Naive thymus-derived CD4-positive, alpha-beta T cell (primary cell): ENCODE measurements around the gene LPP. TPM values are rescaled to one million over a fixed set of nuclear protein-coding genes. Genes with fewer than 3 reads are reported as not detected.

Source experiments
- ATAC-seq: fragments of 150-1000 bp; cut with Tn5 transposase; 2 replicates; pipeline ENCODE4 v1.10.0; 2021; ENCODE audit warnings: mild to moderate bottlenecking, moderate library complexity
- CTCF ChIA-PET: fragments of 350-600 bp; sonication (Branson Sonifier 250); formaldehyde crosslinking; loops from one replicate; lab custom pipeline; 2021; ENCODE audit warnings: antibody characterized with exemption; lab: Charles Lee
- POLR2A ChIA-PET: fragments of 350-600 bp; sonication (Branson Sonifier 250); formaldehyde crosslinking; loops from one replicate; lab custom pipeline; 2021; ENCODE audit warnings: antibody characterized with exemption, inconsistent platforms; lab: Charles Lee
- DNase-seq, 9 donors: peaks; one replicate each; pipeline versions ENCODE4 v3.0.0 to v3.0.0-alpha.2; 2020 to 2022; ENCODE audit warnings: mixed read lengths in 1 of 9
- H3K27ac ChIP-seq: one replicate; pipeline ENCODE4 v1.7.0; 2013; ENCODE audit warnings: mild to moderate bottlenecking, low read depth, low read length, moderate library complexity
- H3K27me3 ChIP-seq, 2 donors: one replicate each; pipeline ENCODE4 v1.7.0; 2013; ENCODE audit warnings: low read length in 2 of 2, mild to moderate bottlenecking in 2 of 2, moderate library complexity in 2 of 2; ENCODE audit not compliant: control insufficient read depth in 2 of 2, insufficient read depth in 2 of 2
- H3K36me3 ChIP-seq, 3 experiments: 1 replicate in 2 of 3; 2 replicates in 1 of 3; pipeline ENCODE4 v1.7.0; 2013; ENCODE audit warnings: low read length in 3 of 3, mild to moderate bottlenecking in 3 of 3, moderate library complexity in 1 of 3; ENCODE audit not compliant: insufficient read depth in 3 of 3, control insufficient read depth in 2 of 3
- H3K4me1 ChIP-seq, 2 donors: one replicate each; pipeline ENCODE4 v1.7.0; 2013; ENCODE audit warnings: low read length in 2 of 2, mild to moderate bottlenecking in 2 of 2, moderate library complexity in 1 of 2; ENCODE audit not compliant: control insufficient read depth in 2 of 2, insufficient read depth in 2 of 2
- H3K4me3 ChIP-seq: 2 replicates; pipeline ENCODE4 v1.7.0; 2013; ENCODE audit warnings: mild to moderate bottlenecking, low read length
- H3K9me3 ChIP-seq, 3 experiments: 1 replicate in 2 of 3; 2 replicates in 1 of 3; pipeline ENCODE4 v1.7.0; 2013; ENCODE audit warnings: low read length in 3 of 3; ENCODE audit not compliant: control insufficient read depth in 2 of 3
- H3K27ac Mint-ChIP-seq, 9 donors: one replicate each; pipeline ENCODE4 v1.8.0; 2020 to 2022; ENCODE audit warnings: mixed read lengths in 9 of 9, mild to moderate bottlenecking in 8 of 9, moderate library complexity in 5 of 9, inconsistent platforms in 2 of 9
- H3K27me3 Mint-ChIP-seq, 5 donors: one replicate each; pipeline ENCODE4 v1.8.0; 2021 to 2022; ENCODE audit warnings: mixed read lengths in 5 of 5, mild to moderate bottlenecking in 1 of 5
- H3K36me3 Mint-ChIP-seq, 5 donors: one replicate each; pipeline ENCODE4 v1.8.0; 2020 to 2022; ENCODE audit warnings: mixed read lengths in 5 of 5, mild to moderate bottlenecking in 3 of 5, inconsistent platforms in 1 of 5
- H3K4me1 Mint-ChIP-seq, 7 donors: one replicate each; pipeline ENCODE4 v1.8.0; 2020 to 2022; ENCODE audit warnings: mixed read lengths in 7 of 7, mild to moderate bottlenecking in 3 of 7, inconsistent platforms in 1 of 7
- H3K4me3 Mint-ChIP-seq, 10 donors: one replicate each; pipeline ENCODE4 v1.8.0; 2020 to 2022; ENCODE audit warnings: mild to moderate bottlenecking in 10 of 10, mixed read lengths in 10 of 10, moderate library complexity in 6 of 10, inconsistent platforms in 2 of 10
- H3K9me3 Mint-ChIP-seq, 11 donors: one replicate each; pipeline ENCODE4 v1.8.0; 2020 to 2022; ENCODE audit warnings: mixed read lengths in 11 of 11, mild to moderate bottlenecking in 4 of 11, inconsistent platforms in 1 of 11, moderate library complexity in 1 of 11
- intact Hi-C, 2 donors: fragments of 100-400 bp; cut with micrococcal nuclease; formaldehyde crosslinking; loops; one replicate each; pipeline ENCODE4 v1.15.1; 2023
- polyA plus RNA-seq, 2 donors: library from polyadenylated mRNA; unstranded; fragments of 300-500 nt; fragmentation: Illumina TruSeq; gene quantifications; one replicate each; pipeline ENCODE4 v1.2.3, GENCODE V29; 2021
- total RNA-seq, 6 experiments: library from RNA in 5 of 6; stranded (reverse) in 5 of 6; gene quantifications; 1 replicate in 5 of 6; 2 replicates in 1 of 6; pipeline ENCODE4 v1.2.3 and lab custom pipeline; 2021 to 2026

The LPP gene
- total and polyA plus RNA-seq, 7 experiments from 2014 or later: 10.3 to 95.2 (median 19.5) TPM

GRCh38 chr3:188516515-188516914 lies 362.6 kb downstream of the LPP start:
- H3K9me3 ChIP-seq: no peaks in the 10 kb centered on the region
- Mint-ChIP-seq H3K9me3 (peaks cover 0 to 3% (median 0%) of the 10 kb centered on the region in 11 donors), H3K27ac (no peak overlapping the region), H3K27me3 (no peaks in the 10 kb centered on the region), H3K36me3 (peaks cover 0 to 16% (median 6%) of the 10 kb centered on the region in 5 donors), H3K4me3 (no peak overlapping the region), H3K4me1 (peaks cover 0 to 3% (median 0%) of the 10 kb centered on the region in 7 donors)
- H3K27ac ChIP-seq: no peak overlapping the region
- DNase-seq (no peak), ATAC-seq (no peak)
- ChIA-PET POLR2A (no interaction called here), CTCF (interaction anchor here (0.6 kb wide), 1 partner anchor 37 kb away, joined by 3 read pairs; no protein-coding TSS in a partner anchor)
- H3K27me3 ChIP-seq: no peaks in the 10 kb centered on the region
- no peaks in the 10 kb centered on the region for H3K36me3 ChIP-seq
- no peak overlapping the region for H3K4me3 ChIP-seq
- intact Hi-C loops: no loop called here
- no peaks in the 10 kb centered on the region for H3K4me1 ChIP-seq

- Histone ChIP-seq H3K4me3 (no peak overlapping the region), H3K4me1 (no peaks in the 10 kb centered on the region), H3K9me3 (no peaks in the 10 kb centered on the region), H3K36me3 (no peaks in the 10 kb centered on the region), H3K27me3 (no peaks in the 10 kb centered on the region), H3K27ac (no peak overlapping the region)
- ATAC-seq: no peak
- ChIA-PET CTCF (no interaction called here), POLR2A (no interaction called here)
- Mint-ChIP-seq H3K9me3 (peaks cover 0 to 3% (median 0%) of the 10 kb centered on the region in 11 donors), H3K36me3 (peaks cover 0 to 13% (median 3%) of the 10 kb centered on the region in 5 donors), H3K27ac (no peak overlapping the region), H3K27me3 (no peaks in the 10 kb centered on the region), H3K4me3 (no peak overlapping the region), H3K4me1 (peaks cover 0 to 4% (median 0%) of the 10 kb centered on the region in 7 donors)
- intact Hi-C loops: no loop called here
- no peak for DNase-seq
Observed at GRCh38 chr3:188518416-188518815, 364.5 kb downstream of the LPP start.

GRCh38 chr3:188518835-188519452 lies 365.0 kb downstream of the LPP start:
- Mint-ChIP-seq H3K36me3 (peaks cover 1 to 13% (median 6%) of the 10 kb centered on the region in 5 donors), H3K4me1 (peaks cover 0 to 4% (median 0%) of the 10 kb centered on the region in 7 donors), H3K4me3 (no peak overlapping the region), H3K9me3 (peaks cover 0 to 2% (median 0%) of the 10 kb centered on the region in 11 donors), H3K27me3 (no peaks in the 10 kb centered on the region), H3K27ac (no peak overlapping the region)
- intact Hi-C loops: no loop called here
- Histone ChIP-seq H3K9me3 (no peaks in the 10 kb centered on the region), H3K27me3 (no peaks in the 10 kb centered on the region), H3K36me3 (no peaks in the 10 kb centered on the region), H3K4me3 (no peak overlapping the region), H3K4me1 (no peaks in the 10 kb centered on the region), H3K27ac (no peak overlapping the region)
- ChIA-PET POLR2A (no interaction called here), CTCF (no interaction called here)
- ATAC-seq: no peak
- no peak for DNase-seq

- no peaks in the 10 kb centered on the region for H3K27me3 Mint-ChIP-seq
- no peak overlapping the region for H3K27ac Mint-ChIP-seq
- ChIA-PET POLR2A (no interaction called here), CTCF (no interaction called here)
- intact Hi-C loops: no loop called here
- H3K4me3 Mint-ChIP-seq: no peak overlapping the region
- H3K9me3 Mint-ChIP-seq: no peaks in the 10 kb centered on the region
- peaks cover 4 to 26% (median 19%) of the 10 kb centered on the region in 5 donors for H3K36me3 Mint-ChIP-seq
- H3K27me3 ChIP-seq: no peaks in the 10 kb centered on the region
- ATAC-seq (no peak), DNase-seq (no peak)
- H3K36me3 ChIP-seq: no peaks in the 10 kb centered on the region
- H3K4me3 ChIP-seq: no peak overlapping the region
- H3K4me1 Mint-ChIP-seq: peaks cover 0 to 1% (median 0%) of the 10 kb centered on the region in 7 donors
- no peak overlapping the region for H3K27ac ChIP-seq
- H3K4me1 ChIP-seq: no peaks in the 10 kb centered on the region
- H3K9me3 ChIP-seq: no peaks in the 10 kb centered on the region
Observed at GRCh38 chr3:188520466-188520865, 366.5 kb downstream of the LPP start.

DNA sequence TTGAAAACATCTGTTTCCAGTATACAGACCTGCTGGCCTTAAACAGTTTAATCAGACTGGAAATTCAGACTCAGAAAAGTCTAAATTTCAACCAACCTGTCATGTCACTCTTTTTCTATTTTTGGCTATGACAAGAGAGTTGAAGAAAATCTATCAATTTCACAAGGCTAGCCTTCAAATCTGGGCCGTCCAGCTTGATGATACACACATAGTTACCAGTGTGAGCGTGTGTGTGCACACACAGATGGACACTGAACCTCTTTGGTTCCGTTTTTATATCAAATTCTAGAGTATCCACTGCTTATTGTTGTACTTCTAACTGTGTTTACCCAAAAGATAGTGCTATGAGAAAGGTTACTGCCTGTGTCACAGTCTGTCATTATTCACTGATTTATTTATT lies 368.2 kb downstream of the LPP start:
- H3K4me1 ChIP-seq: no peaks in the 10 kb centered on the region
- Mint-ChIP-seq H3K36me3 (peaks cover 11 to 37% (median 31%) of the 10 kb centered on the region in 5 donors), H3K4me3 (no peak overlapping the region), H3K27me3 (no peaks in the 10 kb centered on the region), H3K9me3 (no peaks in the 10 kb centered on the region), H3K27ac (no peak overlapping the region), H3K4me1 (peaks cover 0 to 1% (median 0%) of the 10 kb centered on the region in 7 donors)
- no peak overlapping the region for H3K4me3 ChIP-seq
- ChIA-PET CTCF (no interaction called here), POLR2A (interaction anchor here (0.7 kb wide), 1 partner anchor 1579 kb away, joined by 4 read pairs; no protein-coding TSS in a partner anchor)
- no peak overlapping the region for H3K27ac ChIP-seq
- intact Hi-C loops: no loop called here
- ATAC-seq (no peak), DNase-seq (no peak)
- H3K9me3 ChIP-seq: no peaks in the 10 kb centered on the region
- H3K36me3 ChIP-seq: peaks cover 0 to 5% (median 0%) of the 10 kb centered on the region in 3 experiments
- no peaks in the 10 kb centered on the region for H3K27me3 ChIP-seq

DNA sequence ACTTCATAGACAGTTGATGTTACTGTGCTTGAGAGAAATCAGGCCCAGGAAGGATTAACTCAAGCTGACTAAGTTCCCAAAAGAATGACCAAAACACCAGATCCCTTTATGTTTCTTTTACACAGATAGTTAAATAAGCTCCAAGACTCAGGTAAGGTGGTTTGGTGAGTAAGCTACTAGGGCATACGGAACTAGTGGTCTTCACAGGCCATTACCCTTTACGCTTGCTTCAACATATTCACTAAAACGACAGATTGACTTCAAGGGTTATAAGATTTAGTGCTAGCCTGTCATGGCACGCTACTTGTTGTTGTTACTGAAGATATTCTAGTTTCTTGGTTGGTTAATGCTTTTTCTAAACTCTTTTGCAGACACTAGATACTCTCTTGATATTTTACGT lies 369.3 kb downstream of the LPP start:
- no peak overlapping the region for H3K4me3 Mint-ChIP-seq
- intact Hi-C loops: no loop called here
- H3K9me3 Mint-ChIP-seq: no peaks in the 10 kb centered on the region

DNA sequence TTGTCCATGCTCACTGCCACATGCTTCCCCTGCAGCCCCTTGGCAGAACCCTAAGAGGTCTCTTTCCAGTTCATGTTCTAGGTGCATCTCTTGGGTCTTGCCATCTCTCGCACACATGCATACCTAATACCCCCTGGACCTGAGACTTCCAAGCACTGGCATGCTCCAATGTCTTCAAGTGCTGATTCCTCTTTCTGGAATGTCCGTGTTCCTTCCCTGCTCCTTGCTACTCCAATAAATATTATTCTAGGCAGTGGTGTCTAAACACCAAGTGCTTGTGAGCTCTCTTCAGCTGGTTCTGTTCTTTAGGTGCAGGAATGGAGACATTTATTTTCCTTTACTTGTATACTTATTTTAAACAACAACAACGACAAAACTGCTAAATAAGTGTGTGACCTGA lies 370.1 kb downstream of the LPP start:
- H3K4me3 Mint-ChIP-seq: no peak overlapping the region
- CTCF ChIA-PET: no interaction called here
- intact Hi-C loops: no loop called here
- POLR2A ChIA-PET: no interaction called here
- ATAC-seq: no peak
- H3K27me3 Mint-ChIP-seq: no peaks in the 10 kb centered on the region
- no peaks in the 10 kb centered on the region for H3K9me3 Mint-ChIP-seq
- H3K27ac ChIP-seq: no peak overlapping the region
- no peak overlapping the region for H3K4me3 ChIP-seq
- DNase-seq: no peak
- no peaks in the 10 kb centered on the region for H3K27me3 ChIP-seq
- peaks cover 0 to 5% (median 0%) of the 10 kb centered on the region in 3 experiments for H3K36me3 ChIP-seq
- H3K27ac Mint-ChIP-seq: no peak overlapping the region
- peaks cover 11 to 42% (median 34%) of the 10 kb centered on the region in 5 donors for H3K36me3 Mint-ChIP-seq
- peaks cover 0 to 1% (median 0%) of the 10 kb centered on the region in 7 donors for H3K4me1 Mint-ChIP-seq
- no peaks in the 10 kb centered on the region for H3K9me3 ChIP-seq
- no peaks in the 10 kb centered on the region for H3K4me1 ChIP-seq

More for the DNA sequence above, 369.3 kb downstream of the LPP start:
- Histone ChIP-seq H3K9me3 (no peaks in the 10 kb centered on the region), H3K4me3 (no peak overlapping the region), H3K27ac (no peak overlapping the region), H3K36me3 (peaks cover 0 to 5% (median 0%) of the 10 kb centered on the region in 3 experiments), H3K27me3 (no peaks in the 10 kb centered on the region), H3K4me1 (no peaks in the 10 kb centered on the region)
- no peak for DNase-seq
- ATAC-seq: no peak
- Mint-ChIP-seq H3K27ac (no peak overlapping the region), H3K27me3 (no peaks in the 10 kb centered on the region), H3K36me3 (peaks cover 11 to 41% (median 31%) of the 10 kb centered on the region in 5 donors), H3K4me1 (peaks cover 0 to 1% (median 0%) of the 10 kb centered on the region in 7 donors)
- CTCF ChIA-PET: interaction anchor here (0.8 kb wide), 1 partner anchor 125 kb away, joined by 3 read pairs; no protein-coding TSS in a partner anchor
- POLR2A ChIA-PET: no interaction called here
